GM20000 (cell line): ENCODE data around the gene CYTH2.

Source experiments
- DNase-seq: peaks from one replicate; pipeline ENCODE4 v3.0.0; 2012; ENCODE audit warnings: low spot score
- TF ChIP-seq, protein P1 (sequence below): IDR thresholded peaks from 2 replicates; pipeline ENCODE4 v1.5.1; 2012; ENCODE audit warnings: mild to moderate bottlenecking, control low read depth; ENCODE audit errors: extremely low read depth, missing control alignments

Gene CYTH2

DNA sequence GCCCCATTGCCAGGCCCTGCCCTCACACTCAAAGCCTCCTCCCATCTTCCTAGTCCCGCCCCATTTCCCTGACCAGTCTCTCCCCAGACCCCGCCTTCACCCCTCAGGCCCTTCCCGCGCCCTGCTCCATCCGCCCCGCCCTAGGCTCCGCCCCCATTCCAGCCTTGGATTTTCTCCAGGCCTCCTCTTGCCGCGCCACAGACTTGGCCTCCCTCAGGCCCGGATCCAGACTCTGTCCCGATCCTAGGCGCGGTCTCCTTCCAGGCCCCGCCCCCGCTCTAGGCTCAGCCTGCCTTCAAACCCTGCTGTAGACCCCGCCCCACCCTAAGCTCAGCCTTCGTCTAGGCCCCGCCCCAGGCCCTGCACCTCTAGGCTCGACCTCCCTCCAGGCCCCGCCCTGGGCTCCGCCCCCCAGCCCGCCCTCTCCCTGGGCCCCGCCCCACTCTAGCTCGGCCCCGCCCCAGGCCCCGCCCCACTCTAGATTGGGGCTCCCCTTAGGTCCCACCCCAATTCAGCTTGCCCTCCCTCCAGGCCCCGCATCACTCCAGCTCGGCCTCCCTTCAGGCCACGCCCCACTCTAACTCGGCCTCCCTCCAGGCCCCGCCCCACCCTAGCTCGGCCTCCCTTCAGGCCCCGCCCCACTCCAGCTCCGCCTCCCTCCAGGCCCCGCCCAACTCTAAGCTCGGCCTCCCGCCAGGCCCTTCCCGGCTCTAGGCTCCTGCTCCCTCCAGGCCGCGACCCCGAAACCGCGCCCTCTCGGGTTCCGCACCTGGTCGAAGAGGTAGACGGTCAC is 24.0 kb downstream of the CYTH2 start:
- peak; percentile 98 for DNase-seq
- TF ChIP-seq, protein P1, sequence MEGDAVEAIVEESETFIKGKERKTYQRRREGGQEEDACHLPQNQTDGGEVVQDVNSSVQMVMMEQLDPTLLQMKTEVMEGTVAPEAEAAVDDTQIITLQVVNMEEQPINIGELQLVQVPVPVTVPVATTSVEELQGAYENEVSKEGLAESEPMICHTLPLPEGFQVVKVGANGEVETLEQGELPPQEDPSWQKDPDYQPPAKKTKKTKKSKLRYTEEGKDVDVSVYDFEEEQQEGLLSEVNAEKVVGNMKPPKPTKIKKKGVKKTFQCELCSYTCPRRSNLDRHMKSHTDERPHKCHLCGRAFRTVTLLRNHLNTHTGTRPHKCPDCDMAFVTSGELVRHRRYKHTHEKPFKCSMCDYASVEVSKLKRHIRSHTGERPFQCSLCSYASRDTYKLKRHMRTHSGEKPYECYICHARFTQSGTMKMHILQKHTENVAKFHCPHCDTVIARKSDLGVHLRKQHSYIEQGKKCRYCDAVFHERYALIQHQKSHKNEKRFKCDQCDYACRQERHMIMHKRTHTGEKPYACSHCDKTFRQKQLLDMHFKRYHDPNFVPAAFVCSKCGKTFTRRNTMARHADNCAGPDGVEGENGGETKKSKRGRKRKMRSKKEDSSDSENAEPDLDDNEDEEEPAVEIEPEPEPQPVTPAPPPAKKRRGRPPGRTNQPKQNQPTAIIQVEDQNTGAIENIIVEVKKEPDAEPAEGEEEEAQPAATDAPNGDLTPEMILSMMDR: no peak

DNA sequence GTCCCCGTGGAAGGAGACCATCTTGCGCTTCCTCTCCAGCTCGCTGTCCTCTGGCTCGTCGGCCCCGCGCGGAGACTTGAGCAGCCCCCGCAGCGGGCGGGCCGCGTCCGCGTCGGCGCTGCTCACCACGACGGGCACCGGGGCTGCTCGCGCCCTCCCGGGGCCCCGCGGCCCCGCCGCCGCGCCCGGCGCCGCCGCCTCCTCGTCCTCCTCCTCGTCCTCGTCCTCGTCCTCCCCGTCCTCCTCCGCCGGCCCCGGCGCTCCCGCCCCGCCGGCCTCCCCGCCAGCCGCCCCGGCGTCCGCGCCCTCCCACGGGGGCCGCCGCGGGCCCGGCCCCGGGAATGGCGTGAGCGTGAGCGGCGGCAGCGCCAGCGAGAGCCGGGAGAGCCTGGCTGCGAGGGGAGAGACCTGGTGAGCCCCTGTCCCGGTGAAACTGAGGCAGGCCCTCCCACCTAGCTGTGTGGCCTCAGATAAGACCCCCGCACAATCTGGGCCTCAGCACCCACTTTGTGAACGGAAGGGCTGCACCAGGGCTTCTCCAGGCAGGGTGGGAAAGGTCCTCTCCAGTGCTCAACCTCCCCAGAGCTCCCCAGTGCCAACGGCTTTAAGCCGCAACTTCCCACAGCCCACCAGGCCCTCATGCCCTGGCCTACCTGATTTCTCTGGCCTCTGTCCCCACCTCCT is 24.7 kb downstream of the CYTH2 start:
- DNase-seq: no peak
- TF ChIP-seq, protein P1: no peak

- TF ChIP-seq, protein P1: no peak
- DNase-seq: no peak
Measured at GRCh38 chr19:48495396-48495795, 26.2 kb downstream of the CYTH2 start.

- no peak for DNase-seq
Measured at GRCh38 chr19:48496959-48497727, 28.0 kb downstream of the CYTH2 start.

GRCh38 chr19:48497728-48498594 is 28.8 kb downstream of the CYTH2 start:
- DNase-seq: no peak
- TF ChIP-seq, protein P1: no peak

More at GRCh38 chr19:48496959-48497727, 28.0 kb downstream of the CYTH2 start:
- TF ChIP-seq, protein P1: no peak

- no peak for DNase-seq
- TF ChIP-seq, protein P1: no peak
Measured at GRCh38 chr19:48498595-48499311, 29.6 kb downstream of the CYTH2 start.
